GM19438 (cell line): ENCODE measurements around the gene GLYR1.
"Not testable (repeated sequence)": the region's sequence is repeated elsewhere in the genome, so short reads cannot be mapped to it uniquely, and the experiment has no call there.

ENCODE experiments used
- ATAC-seq: cut with Tn5 transposase; IDR thresholded peaks from one replicate; pipeline ENCODE4 v1.9.1; 2021; ENCODE audit warnings: low read depth; ENCODE audit not compliant: unreplicated experiment

GLYR1 gene

DNA sequence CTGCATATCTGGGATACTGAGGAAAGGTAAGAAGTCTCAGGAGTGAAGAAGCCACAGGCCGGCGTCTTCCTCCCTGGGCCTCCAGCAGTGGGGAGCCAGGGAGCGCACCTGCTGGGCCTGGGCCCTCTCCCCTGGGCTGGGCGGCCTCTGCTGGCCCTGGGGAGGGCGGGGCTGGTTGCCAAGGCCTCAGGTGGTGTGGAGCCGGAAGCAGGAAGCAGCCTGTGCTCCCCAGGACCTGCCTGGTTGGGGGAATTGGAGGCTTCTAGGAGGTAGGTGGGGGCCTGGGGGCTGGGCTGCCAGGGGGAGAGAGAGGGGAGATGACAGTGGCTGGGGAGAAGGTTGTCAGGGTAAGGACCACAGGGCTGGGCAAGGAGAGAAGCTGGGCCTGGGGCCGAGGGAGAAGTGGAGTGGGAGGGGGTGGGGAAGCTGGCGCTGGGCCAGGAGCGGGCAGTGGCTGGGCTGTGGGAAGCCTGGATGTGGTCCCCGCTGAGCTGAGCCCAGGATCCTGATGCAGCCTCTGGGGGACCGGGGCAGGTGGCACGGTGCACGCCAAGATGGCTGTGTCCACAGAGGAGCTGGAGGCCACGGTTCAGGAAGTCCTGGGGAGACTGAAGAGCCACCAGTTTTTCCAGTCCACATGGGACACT, 51.8 kb downstream of the GLYR1 start, which contains the start of gene SMIM22:
Gene SMIM22 (plus strand): TSS at position 189 of the 647 bp plus-strand sequence. CDS start 366 bp downstream, at position 555.
- ATAC-seq, result no peak

GRCh38 chr16:4792951-4793513, 54.1 kb downstream of the GLYR1 start:
- no peak for ATAC-seq

DNA sequence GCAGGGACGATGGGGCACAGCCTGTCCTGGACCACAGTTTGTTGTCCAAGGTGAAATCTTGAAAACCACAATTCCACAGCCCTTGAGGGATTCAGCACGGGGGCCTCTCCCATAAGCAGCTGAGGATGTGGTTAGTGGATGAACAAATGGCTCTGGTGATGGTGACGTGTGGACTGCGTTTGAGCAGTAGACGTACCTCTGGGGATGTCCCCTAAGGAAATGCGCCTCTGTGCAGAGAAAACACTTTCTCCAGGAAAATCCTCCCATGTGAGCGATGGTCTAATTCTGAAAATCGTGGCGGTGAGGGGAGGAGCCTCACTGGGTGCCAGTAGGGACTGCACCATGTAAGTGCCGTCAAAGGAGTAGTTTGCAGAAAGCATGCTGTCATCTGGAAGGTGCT, 56.2 kb downstream of the GLYR1 start:
- ATAC-seq, result no peak

GRCh38 chr16:4790261-4790660, 56.8 kb downstream of the GLYR1 start:
- no peak for ATAC-seq

GRCh38 chr16:4788910-4789309, 58.2 kb downstream of the GLYR1 start:
- no peak for ATAC-seq

GRCh38 chr16:4788489-4788889, 58.6 kb downstream of the GLYR1 start:
- ATAC-seq, result no peak

DNA sequence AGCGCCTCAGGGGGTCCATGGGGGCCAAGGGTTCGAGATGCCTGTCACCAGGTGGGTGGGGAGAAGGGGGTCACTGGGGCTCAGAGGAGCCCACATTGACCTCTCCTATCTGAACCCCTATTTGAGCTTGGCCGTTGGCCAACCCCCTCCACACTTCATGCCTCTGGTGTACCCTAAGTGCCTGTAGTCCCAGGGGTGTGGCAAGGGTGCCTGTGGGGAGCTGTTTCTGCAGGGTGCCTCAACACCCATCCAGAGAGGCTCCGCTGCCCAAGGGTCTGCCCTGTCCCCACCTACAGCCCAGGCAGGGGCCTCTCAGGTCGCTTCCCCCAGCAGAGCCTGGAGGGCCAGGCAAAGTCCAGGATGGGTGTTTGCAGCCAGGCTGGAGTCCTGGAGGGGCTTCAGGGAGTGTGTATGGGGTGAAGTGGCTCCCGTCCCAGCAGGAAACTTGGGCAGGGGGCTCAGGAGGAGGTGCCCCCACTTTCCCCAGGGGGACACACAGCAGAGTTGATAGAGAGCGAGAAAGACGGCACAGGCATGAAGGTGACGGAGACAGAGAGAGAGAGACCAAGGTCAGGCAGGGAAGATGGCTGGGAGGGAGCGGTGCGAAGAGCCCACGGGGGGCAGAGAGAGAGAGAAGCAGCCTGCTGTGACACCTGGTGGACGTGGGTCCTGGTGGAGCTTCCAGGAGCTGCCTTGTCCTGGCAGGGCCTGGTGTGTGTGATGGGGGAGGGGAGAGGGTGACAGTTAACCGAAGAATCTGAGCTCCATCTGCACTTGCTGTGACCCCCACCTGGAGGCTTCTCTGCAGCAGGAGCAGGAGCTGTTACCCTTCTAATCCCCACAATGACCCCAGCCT, 59.2 kb downstream of the GLYR1 start, which contains the start of gene SEPTIN12:
Gene SEPTIN12 (minus strand): TSS at position 719 of the 856 bp plus-strand sequence. CDS start 700 bp downstream, at position 19.
- ATAC-seq, result no peak

DNA sequence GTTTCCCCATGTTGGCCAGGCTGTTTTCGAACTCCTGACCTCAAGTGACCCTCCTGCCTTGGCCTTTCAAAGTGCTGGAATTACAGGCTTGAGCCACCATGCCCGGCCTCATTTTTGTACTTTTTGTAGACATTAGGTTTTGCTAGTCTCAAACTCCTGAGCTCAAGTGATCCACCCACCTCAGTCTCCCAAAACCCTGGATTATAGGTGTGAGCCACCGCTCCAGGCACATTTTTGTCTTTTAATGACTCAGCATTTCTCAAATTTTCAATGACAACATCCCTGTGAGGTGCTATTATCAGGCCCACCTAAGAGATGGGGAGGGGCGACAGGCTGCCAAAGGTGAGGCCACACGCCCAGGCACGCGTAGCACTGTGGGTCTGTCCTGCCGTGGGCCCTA, 60.0 kb downstream of the GLYR1 start:
- no peak for ATAC-seq

DNA sequence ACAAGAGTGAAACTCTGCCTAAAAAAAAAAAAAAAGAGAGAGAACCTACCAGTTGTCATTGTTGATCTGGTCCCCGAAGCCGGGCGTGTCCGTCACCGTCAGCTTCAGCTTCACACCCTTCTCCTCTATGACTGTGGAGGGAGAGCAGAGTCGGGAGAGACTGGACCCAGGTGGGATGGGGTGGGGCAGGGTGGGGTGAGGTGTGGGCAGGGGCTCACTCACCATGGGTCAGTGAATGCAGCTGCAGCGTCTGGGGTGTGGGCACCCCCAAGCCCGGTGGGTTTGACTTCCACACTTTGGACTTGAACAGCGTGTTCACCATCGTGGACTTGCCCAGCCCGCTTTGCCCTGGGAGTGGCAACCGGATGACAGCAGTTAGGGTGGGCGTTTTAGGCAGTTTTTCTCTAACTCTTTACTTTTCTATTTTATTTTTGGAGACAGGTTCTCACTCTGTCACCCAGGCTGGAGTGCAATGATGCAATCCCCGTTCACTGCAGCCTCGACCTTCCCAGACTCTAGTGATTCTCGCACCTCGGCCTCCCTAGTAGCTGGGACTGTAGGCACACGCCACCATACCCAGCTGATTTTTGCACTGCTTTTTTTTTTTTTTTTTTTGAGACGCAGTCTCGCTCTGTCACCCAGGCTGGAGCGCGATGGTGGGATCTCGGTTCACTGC, 61.2 kb downstream of the GLYR1 start:
- ATAC-seq, result no peak

DNA sequence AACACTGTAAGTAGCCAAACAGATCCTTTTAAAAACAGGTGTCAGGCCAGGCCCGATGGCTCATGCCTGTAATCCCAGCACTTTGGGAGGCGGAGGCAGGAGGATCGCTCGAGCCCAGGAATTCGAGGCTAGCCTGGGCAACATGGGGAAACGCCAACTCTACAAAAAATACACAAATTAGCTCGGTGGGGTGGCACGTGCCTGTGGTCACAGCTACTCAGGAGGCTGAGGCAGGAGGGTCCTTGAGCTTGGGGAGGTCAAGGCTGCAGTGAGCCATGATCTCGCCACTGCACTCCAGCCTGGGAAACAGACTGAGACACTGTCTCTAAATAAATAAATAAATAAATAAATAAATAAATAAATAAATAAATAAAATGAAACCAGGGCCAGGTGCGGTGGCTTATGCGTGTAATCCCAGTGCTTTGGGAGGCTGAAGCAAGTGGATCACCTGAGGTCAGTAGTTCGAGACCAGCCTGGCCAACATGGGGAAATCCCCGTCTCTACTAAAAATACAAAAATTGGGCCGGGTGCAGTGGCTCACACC, 62.6 kb downstream of the GLYR1 start:
- not testable (repeated sequence) for ATAC-seq

GRCh38 chr16:4783951-4784336, 63.1 kb downstream of the GLYR1 start:
- ATAC-seq, result no peak

DNA sequence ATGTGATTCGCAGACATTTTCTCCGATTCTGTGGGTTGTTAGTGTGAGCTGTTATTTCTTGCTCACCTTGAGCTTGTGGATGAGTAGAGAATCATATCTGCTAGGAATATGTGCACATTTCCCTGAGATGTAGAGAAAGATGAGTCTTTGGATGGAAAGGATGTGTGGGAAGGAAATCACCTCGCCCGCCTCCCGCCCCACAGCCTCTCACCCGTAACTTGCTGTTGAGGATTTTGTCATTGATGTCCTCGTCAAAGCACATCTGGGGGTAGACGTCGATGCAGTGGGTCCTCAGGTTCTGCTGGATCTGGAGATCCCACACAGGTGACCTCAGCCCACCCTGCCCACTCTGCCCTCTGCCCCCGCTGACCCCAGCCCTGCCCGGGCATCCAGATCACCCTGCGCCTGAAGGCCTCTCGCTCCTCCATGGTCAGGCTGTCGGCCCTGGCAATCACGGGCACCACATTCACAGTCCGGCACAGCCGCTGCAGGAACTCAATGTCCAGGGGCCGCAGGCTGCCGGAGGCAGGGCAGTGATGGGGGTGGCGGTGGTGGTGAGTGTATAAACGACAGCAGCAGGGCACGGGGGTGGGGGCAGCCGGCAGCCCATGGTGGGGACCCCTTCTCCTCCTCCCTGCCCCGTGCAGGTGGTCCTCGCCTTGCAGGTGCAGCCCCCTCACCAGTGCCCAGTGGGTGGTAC, 63.7 kb downstream of the GLYR1 start:
- ATAC-seq, result no peak

- ATAC-seq, result no peak
These were observed 66.9 kb downstream of the GLYR1 start for GRCh38 chr16:4780235-4780634.

DNA sequence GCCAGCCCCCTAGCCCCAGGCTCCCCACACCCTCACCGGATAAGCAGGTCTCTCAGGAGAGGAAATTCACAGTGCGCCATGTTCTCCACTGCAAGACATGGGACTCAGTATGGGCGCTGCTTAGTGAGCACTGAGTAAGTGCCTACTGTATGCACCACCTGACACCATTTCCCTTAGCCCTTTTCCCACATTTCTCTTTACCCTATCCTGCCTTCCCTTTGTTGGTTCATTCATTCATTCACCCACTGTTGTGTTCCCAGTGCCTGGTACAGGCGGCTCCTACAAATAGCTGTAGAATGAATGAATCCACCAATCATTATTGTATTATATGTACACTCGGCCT, 69.1 kb downstream of the GLYR1 start:
- ATAC-seq, result no peak

GRCh38 chr16:4777339-4778049, 69.6 kb downstream of the GLYR1 start:
- ATAC-seq, result no peak

DNA sequence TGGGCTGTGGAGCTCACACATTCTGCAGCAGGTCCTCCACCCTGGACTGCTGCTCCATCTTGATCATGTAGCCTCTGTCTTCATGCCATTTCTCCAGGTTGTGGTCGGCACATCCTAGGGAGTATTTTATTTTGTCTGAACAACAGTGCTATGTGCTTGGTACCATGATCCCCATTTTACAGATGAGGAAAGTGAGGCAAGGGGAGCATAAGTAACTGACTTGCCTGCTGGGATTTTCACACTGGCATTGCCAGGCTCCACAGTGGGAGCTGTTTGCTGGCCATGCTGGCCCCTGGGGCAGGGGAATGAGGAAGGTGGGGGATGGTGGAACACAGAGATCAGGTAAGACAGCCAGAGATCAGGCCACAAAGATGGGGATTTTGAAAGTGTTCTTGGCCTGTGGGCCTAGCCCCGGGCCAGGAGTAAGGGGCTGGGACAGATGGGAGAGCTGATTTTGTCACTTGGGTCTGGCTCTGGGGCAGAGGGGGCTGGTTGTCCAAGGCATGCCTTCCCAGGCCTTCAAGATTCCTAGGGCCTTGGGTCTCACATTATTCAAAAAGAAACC, 70.9 kb downstream of the GLYR1 start:
- ATAC-seq, result no peak

DNA sequence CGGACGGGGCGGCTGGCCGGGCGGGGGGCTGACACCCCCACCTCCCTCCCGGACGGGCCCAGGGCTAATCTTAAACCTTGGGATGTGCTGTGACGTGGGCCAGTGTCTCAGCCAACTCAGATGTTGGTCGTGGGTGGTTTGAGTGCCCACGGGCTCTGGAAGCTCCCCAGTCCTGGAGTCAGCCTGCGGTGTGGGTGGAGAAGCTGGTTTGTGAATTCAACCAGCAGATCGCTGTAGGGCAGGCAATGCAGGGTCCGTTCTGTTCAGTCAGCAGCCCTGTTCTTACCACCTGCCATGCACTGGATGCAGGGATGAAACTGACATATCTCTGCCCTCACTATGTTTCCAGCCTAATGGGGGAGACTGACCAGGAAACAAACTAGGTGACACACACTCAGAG, 72.1 kb downstream of the GLYR1 start:
- no peak for ATAC-seq

- no peak for ATAC-seq
These were observed 74.7 kb downstream of the GLYR1 start for GRCh38 chr16:4772351-4772750.

GRCh38 chr16:4771646-4772045, 75.4 kb downstream of the GLYR1 start:
- no peak for ATAC-seq
